Activated T-cell treated with anti-CD3 and anti-CD28 coated beads, Interleukin-2, amount 50 U/mL, for 24 hours (primary cell): ENCODE results near the gene YES1.

Experiments
- DNase-seq: peaks from one replicate; pipeline ENCODE4 v3.0.0-alpha.2; 2020
- H3K27ac Mint-ChIP-seq: 2 replicates; pipeline ENCODE4 v1.8.0; 2020; ENCODE audit warnings: mild to moderate bottlenecking, mixed read lengths
- H3K27me3 Mint-ChIP-seq: 2 replicates; pipeline ENCODE4 v1.8.0; 2020; ENCODE audit warnings: mixed read lengths
- H3K36me3 Mint-ChIP-seq: 2 replicates; pipeline ENCODE4 v1.8.0; 2020; ENCODE audit warnings: low read depth, mixed read lengths
- H3K4me1 Mint-ChIP-seq: 2 replicates; pipeline ENCODE4 v1.8.0; 2020; ENCODE audit warnings: low read depth, mixed read lengths
- H3K4me3 Mint-ChIP-seq: 2 replicates; pipeline ENCODE4 v1.8.0; 2020; ENCODE audit warnings: mild to moderate bottlenecking, moderate library complexity, mixed read lengths
- H3K9me3 Mint-ChIP-seq: 2 replicates; pipeline ENCODE4 v1.8.0; 2020; ENCODE audit warnings: mixed read lengths

The YES1 gene

GRCh38 chr18:832085-832681 lies 20.1 kb upstream of the YES1 start:
- no peaks in the 10 kb centered on the region for H3K27me3 Mint-ChIP-seq
- H3K4me1 Mint-ChIP-seq = peaks cover 25% of the 10 kb centered on the region
- H3K36me3 Mint-ChIP-seq = no peaks in the 10 kb centered on the region
- no peaks in the 10 kb centered on the region for H3K9me3 Mint-ChIP-seq
- no peak for DNase-seq
- no peak overlapping the region for H3K27ac Mint-ChIP-seq
- no peak overlapping the region for H3K4me3 Mint-ChIP-seq

DNA sequence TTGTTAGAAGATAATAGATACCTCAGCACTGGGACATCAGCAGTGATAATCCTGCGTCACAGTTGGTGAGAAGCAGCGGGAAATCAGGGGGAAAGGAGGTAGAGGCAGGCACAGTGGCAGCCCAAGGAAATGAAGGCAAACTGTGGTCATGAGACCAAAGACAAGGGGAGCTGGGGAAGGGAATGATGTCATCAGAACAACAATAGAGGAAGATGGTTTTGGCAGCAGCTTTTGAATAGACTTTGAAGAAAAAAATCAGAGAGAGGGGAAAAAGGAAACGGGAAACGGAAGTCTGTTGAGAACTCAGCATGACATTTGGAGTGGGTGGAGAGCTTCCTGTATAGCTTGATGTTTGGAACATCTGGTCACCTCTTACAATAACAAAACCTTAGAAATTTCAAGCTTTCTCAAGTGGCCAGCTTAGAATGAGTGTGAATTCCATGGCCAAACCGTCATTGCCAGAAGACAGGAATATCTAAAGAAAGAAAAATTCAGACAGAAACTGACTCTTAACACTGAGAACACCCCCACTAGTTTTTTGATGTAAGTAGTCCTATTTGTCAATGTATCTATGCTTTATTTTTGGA lies 18.4 kb upstream of the YES1 start:
- Mint-ChIP-seq H3K27ac (peak overlapping the region; percentile 57), H3K9me3 (no peaks in the 10 kb centered on the region), H3K4me1 (peaks cover 29% of the 10 kb centered on the region), H3K36me3 (no peaks in the 10 kb centered on the region), H3K4me3 (peak overlapping the region; percentile 35), H3K27me3 (no peaks in the 10 kb centered on the region)
- no peak for DNase-seq

DNA sequence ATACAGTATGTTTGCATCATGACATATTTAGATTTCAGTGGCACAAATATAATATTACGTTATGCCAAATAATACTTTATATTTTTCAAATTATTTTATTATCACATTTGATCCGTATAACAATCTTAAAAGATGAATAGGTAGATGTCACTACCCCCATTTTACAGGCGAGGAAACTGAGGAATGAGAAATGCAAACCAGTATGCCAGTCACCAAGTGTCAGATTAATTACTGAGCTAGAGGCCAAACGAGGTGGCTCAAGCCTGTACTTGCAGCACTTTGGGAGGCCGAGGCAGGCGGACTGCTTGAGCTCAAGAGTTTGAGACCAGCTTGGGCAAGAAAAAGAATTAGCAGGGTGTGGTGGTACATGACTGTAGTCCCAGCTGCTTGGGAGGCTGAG lies 17.4 kb upstream of the YES1 start:
- H3K4me3 Mint-ChIP-seq = no peak overlapping the region
- no peak for DNase-seq
- H3K27ac Mint-ChIP-seq = no peak overlapping the region
- no peaks in the 10 kb centered on the region for H3K27me3 Mint-ChIP-seq
- peaks cover 29% of the 10 kb centered on the region for H3K4me1 Mint-ChIP-seq
- H3K36me3 Mint-ChIP-seq = no peaks in the 10 kb centered on the region
- H3K9me3 Mint-ChIP-seq = no peaks in the 10 kb centered on the region

- H3K27me3 Mint-ChIP-seq = no peaks in the 10 kb centered on the region
- H3K4me1 Mint-ChIP-seq = peaks cover 26% of the 10 kb centered on the region
- no peaks in the 10 kb centered on the region for H3K36me3 Mint-ChIP-seq
- H3K27ac Mint-ChIP-seq = no peak overlapping the region
- no peaks in the 10 kb centered on the region for H3K9me3 Mint-ChIP-seq
- no peak overlapping the region for H3K4me3 Mint-ChIP-seq
- no peak for DNase-seq
Observed at GRCh38 chr18:827093-827677, 15.1 kb upstream of the YES1 start.

- no peak for DNase-seq
- H3K27me3 Mint-ChIP-seq = no peaks in the 10 kb centered on the region
- no peak overlapping the region for H3K27ac Mint-ChIP-seq
- H3K4me1 Mint-ChIP-seq = peaks cover 20% of the 10 kb centered on the region
- H3K4me3 Mint-ChIP-seq = no peak overlapping the region
- H3K9me3 Mint-ChIP-seq = no peaks in the 10 kb centered on the region
- H3K36me3 Mint-ChIP-seq = no peaks in the 10 kb centered on the region
Observed at GRCh38 chr18:825891-826585, 14.0 kb upstream of the YES1 start.

- H3K27ac Mint-ChIP-seq = no peak overlapping the region
- no peaks in the 10 kb centered on the region for H3K27me3 Mint-ChIP-seq
- no peaks in the 10 kb centered on the region for H3K36me3 Mint-ChIP-seq
- no peaks in the 10 kb centered on the region for H3K9me3 Mint-ChIP-seq
- DNase-seq = no peak
- H3K4me1 Mint-ChIP-seq = peaks cover 11% of the 10 kb centered on the region
- no peak overlapping the region for H3K4me3 Mint-ChIP-seq
Observed at GRCh38 chr18:824179-824578, 12.1 kb upstream of the YES1 start.

DNA sequence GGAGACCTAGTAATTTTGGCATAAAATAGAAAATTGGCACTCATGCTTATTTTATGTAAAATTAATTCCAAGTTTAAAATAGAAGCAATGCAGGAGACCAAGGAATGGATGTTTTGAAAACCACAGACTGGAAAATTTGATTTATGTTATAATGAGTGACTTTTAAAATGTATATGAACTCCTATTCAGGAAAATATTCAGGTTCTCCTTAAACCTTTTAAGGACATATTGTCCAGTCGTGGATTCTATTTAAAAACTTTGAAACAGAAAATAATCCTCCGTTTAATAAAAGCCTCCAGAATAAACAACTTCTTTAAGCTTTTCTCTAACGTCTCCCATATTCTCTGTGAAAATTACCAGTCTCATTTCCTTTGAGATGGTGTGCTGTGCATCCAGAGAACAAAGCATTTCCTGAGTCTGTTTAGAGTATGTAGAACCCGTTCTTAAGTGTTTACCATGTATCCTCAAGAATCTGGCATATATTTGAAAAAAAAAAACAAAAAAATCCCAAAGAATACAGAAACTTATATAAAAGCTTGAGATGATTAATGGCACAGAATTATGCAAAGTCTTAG lies 8.6 kb upstream of the YES1 start:
- Mint-ChIP-seq H3K27ac (no peak overlapping the region), H3K4me3 (no peak overlapping the region), H3K36me3 (no peaks in the 10 kb centered on the region), H3K9me3 (no peaks in the 10 kb centered on the region), H3K4me1 (peaks cover 19% of the 10 kb centered on the region), H3K27me3 (peaks cover 3% of the 10 kb centered on the region)
- no peak for DNase-seq

- H3K27me3 Mint-ChIP-seq = peaks cover 3% of the 10 kb centered on the region
- H3K27ac Mint-ChIP-seq = no peak overlapping the region
- H3K9me3 Mint-ChIP-seq = no peaks in the 10 kb centered on the region
- H3K4me1 Mint-ChIP-seq = peaks cover 47% of the 10 kb centered on the region
- peaks cover 5% of the 10 kb centered on the region for H3K36me3 Mint-ChIP-seq
- DNase-seq = no peak
- no peak overlapping the region for H3K4me3 Mint-ChIP-seq
Observed at GRCh38 chr18:816869-817268, 4.8 kb upstream of the YES1 start.

DNA sequence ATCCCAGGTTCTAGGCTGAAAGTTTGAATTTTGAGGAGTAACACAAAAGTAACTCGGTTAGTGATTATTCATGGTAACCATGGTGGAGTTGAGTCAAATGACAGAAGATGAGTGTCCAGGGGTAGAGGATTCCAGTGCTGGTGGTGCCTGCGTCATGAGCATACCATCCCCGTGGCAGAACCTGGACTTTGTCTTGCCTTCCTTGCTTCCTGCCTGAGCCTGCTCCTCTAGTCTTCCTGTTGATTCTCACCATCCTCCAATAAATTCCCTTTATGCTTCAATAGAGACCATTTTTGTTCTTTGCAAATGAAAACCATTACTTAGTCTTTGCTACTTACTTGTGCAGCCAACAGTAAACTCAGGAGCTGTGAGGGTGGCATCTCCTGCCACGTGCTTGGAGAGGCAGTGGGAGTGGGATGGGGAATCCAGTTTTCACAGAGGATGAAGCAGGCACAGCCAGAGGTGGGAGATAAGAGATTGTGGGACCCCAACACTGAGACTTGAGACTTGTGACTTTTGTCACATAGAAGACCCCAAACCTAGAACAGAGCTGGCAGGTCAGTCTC lies 4.1 kb upstream of the YES1 start:
- Mint-ChIP-seq H3K36me3 (peaks cover 10% of the 10 kb centered on the region), H3K4me1 (peaks cover 49% of the 10 kb centered on the region), H3K27me3 (peaks cover 3% of the 10 kb centered on the region), H3K9me3 (no peaks in the 10 kb centered on the region), H3K27ac (peak overlapping the region; percentile 2), H3K4me3 (no peak overlapping the region)
- no peak for DNase-seq

GRCh38 chr18:815353-815752 lies 3.3 kb upstream of the YES1 start:
- Mint-ChIP-seq H3K4me3 (no peak overlapping the region), H3K9me3 (no peaks in the 10 kb centered on the region), H3K27me3 (peaks cover 3% of the 10 kb centered on the region), H3K27ac (no peak overlapping the region), H3K36me3 (peaks cover 13% of the 10 kb centered on the region), H3K4me1 (peaks cover 49% of the 10 kb centered on the region)
- DNase-seq = no peak

- H3K36me3 Mint-ChIP-seq = peaks cover 18% of the 10 kb centered on the region
- H3K4me3 Mint-ChIP-seq = peak overlapping the region; percentile 11
- peaks cover 56% of the 10 kb centered on the region for H3K4me1 Mint-ChIP-seq
- DNase-seq = no peak
- H3K9me3 Mint-ChIP-seq = no peaks in the 10 kb centered on the region
- peaks cover 3% of the 10 kb centered on the region for H3K27me3 Mint-ChIP-seq
- H3K27ac Mint-ChIP-seq = peak overlapping the region; percentile 50
Observed at GRCh38 chr18:814300-815084, 2.5 kb upstream of the YES1 start.

GRCh38 chr18:813172-814071 lies 1.4 kb upstream of the YES1 start:
- peak overlapping the region; percentile 100 for H3K27ac Mint-ChIP-seq
- peaks cover 66% of the 10 kb centered on the region for H3K4me1 Mint-ChIP-seq
- peak overlapping the region; percentile 87 for H3K4me3 Mint-ChIP-seq
- peaks cover 19% of the 10 kb centered on the region for H3K36me3 Mint-ChIP-seq
- H3K27me3 Mint-ChIP-seq = peaks cover 3% of the 10 kb centered on the region
- no peak for DNase-seq
- peaks cover 1% of the 10 kb centered on the region for H3K9me3 Mint-ChIP-seq
